HepG2 (cell line): ENCODE data around the gene PHOSPHO2. TPM values are rescaled to one million over a fixed set of nuclear protein-coding genes. Genes with fewer than 3 reads are reported as not detected.

Experiments used
- AKAP8 ChIP-seq: sonication (generic); formaldehyde crosslinking; IDR thresholded peaks from 2 replicates; pipeline ENCODE4 v1.5.1; 2020; ENCODE audit warnings: mild to moderate bottlenecking, missing genetic modification reagents
- ARHGAP35 ChIP-seq: sonication (generic); formaldehyde crosslinking; IDR thresholded peaks from 2 replicates; pipeline ENCODE4 v1.9.0; 2022; ENCODE audit warnings: mild to moderate bottlenecking, inconsistent platforms, moderate library complexity, missing genetic modification reagents, borderline replicate concordance
- DNMT3B ChIP-seq: conservative IDR thresholded peaks from 2 replicates; pipeline ENCODE4 v1.6.1; 2016; ENCODE audit warnings: missing biosample characterization, control low read depth
- GTF2F1 ChIP-seq: fragments of 150-350 bp; IDR thresholded peaks from 2 replicates; pipeline ENCODE4 v1.6.1; 2014; ENCODE audit warnings: low read length
- MED1 ChIP-seq: sonication (generic); formaldehyde crosslinking; IDR thresholded peaks from 2 replicates; pipeline ENCODE4 v1.4.0; 2020; ENCODE audit warnings: missing genetic modification reagents
- MEIS1 ChIP-seq: sonication (generic); formaldehyde crosslinking; IDR thresholded peaks from 2 replicates; pipeline ENCODE4 v1.9.0; 2021; ENCODE audit warnings: mild to moderate bottlenecking, missing genetic modification reagents, moderate library complexity, borderline replicate concordance
- POGZ ChIP-seq: sonication (generic); formaldehyde crosslinking; IDR thresholded peaks from 2 replicates; pipeline ENCODE4 v1.4.0; 2020; ENCODE audit warnings: mild to moderate bottlenecking, missing genetic modification reagents
- RARG ChIP-seq: sonication (generic); formaldehyde crosslinking; IDR thresholded peaks from 2 replicates; pipeline ENCODE4 v1.4.0; 2020; ENCODE audit warnings: low read depth, mild to moderate bottlenecking, missing genetic modification reagents
- REXO4 ChIP-seq: sonication (generic); formaldehyde crosslinking; IDR thresholded peaks from 2 replicates; pipeline ENCODE4 v1.8.0; 2022; ENCODE audit warnings: missing genetic modification reagents, mild to moderate bottlenecking, borderline replicate concordance
- TCF7 ChIP-seq: sonication (generic); IDR thresholded peaks from 2 replicates; pipeline ENCODE4 v1.6.1; 2016; ENCODE audit warnings: antibody characterized with exemption, low read depth
- ZFYVE20 ChIP-seq: sonication (generic); formaldehyde crosslinking; IDR thresholded peaks from 2 replicates; pipeline ENCODE4 v1.8.0; 2023; ENCODE audit warnings: low read depth, mild to moderate bottlenecking, moderate library complexity, missing genetic modification reagents, borderline replicate concordance
- ZNF282 ChIP-seq: fragments of 450-650 bp; IDR thresholded peaks from 2 replicates; pipeline ENCODE4 v1.6.1; 2018; ENCODE audit not compliant: partially characterized antibody
- ZNF292 ChIP-seq: sonication (generic); formaldehyde crosslinking; IDR thresholded peaks from 2 replicates; pipeline ENCODE4 v1.8.1; 2022; ENCODE audit warnings: mild to moderate bottlenecking, low read depth, missing genetic modification reagents, borderline replicate concordance
- ZNF34 ChIP-seq: sonication (generic); formaldehyde crosslinking; IDR thresholded peaks from 2 replicates; pipeline ENCODE4 v1.4.0; 2020; ENCODE audit warnings: mild to moderate bottlenecking, missing genetic modification reagents, borderline replicate concordance
- ZNF652 ChIP-seq: IDR thresholded peaks from 2 replicates; pipeline ENCODE4 v1.6.1; 2016; ENCODE audit warnings: low read depth, borderline replicate concordance
- ZNF773 ChIP-seq: sonication (generic); formaldehyde crosslinking; IDR thresholded peaks from 2 replicates; pipeline ENCODE4 v1.4.0; 2020; ENCODE audit warnings: missing genetic modification reagents, borderline replicate concordance
- ZNF839 ChIP-seq: sonication (generic); formaldehyde crosslinking; IDR thresholded peaks from 2 replicates; pipeline ENCODE4 v1.4.0; 2020; ENCODE audit warnings: missing genetic modification reagents, mild to moderate bottlenecking, borderline replicate concordance
- polyA plus RNA-seq, 8 experiments: library from polyadenylated mRNA; depleted of rRNA in 3 of 8; stranded (reverse) in 7 of 8; unstranded in 1 of 8; fragments of >200 nt; fragmentation: Illumina TruSeq in 4 of 8; extraction: Trizol in 4 of 8; gene quantifications; 2 replicates each; pipeline versions ENCODE4 v1.2.1 to v1.2.3, GENCODE V29; 2011 to 2016; ENCODE audit warnings: low read depth in 4 of 8, missing spikeins in 1 of 8, mixed read lengths in 1 of 8; ENCODE audit not compliant: insufficient read depth in 1 of 8
- total RNA-seq, 5 experiments: library from RNA; depleted of rRNA; stranded (reverse); fragments of >200 nt; fragmentation: Illumina TruSeq; extraction: Trizol; gene quantifications; 2 replicates each; pipeline ENCODE4 v1.2.3, GENCODE V29; 2016; ENCODE audit warnings: low read depth in 1 of 5
- TF ChIP-seq, protein P1 (sequence below): IDR thresholded peaks from 2 replicates; pipeline ENCODE4 v1.6.1; 2018; ENCODE audit warnings: missing genetic modification reagents, mild to moderate bottlenecking, missing compliant biosample characterization
- TF ChIP-seq, protein P2 (sequence below): sonication (generic); formaldehyde crosslinking; IDR thresholded peaks from 2 replicates; pipeline ENCODE4 v1.5.1; 2020; ENCODE audit warnings: mild to moderate bottlenecking, missing genetic modification reagents
- TF ChIP-seq, protein P3 (sequence below): sonication (generic); formaldehyde crosslinking; IDR thresholded peaks from 2 replicates; pipeline ENCODE4 v1.4.0; 2020; ENCODE audit warnings: mild to moderate bottlenecking, missing genetic modification reagents, borderline replicate concordance
- TF ChIP-seq, protein P4 (sequence below): sonication (generic); formaldehyde crosslinking; IDR thresholded peaks from 2 replicates; pipeline ENCODE4 v1.4.0; 2020; ENCODE audit warnings: mild to moderate bottlenecking, missing genetic modification reagents
- TF ChIP-seq, protein P5 (sequence below): sonication (generic); formaldehyde crosslinking; IDR thresholded peaks from 2 replicates; pipeline ENCODE4 v1.8.1; 2023; ENCODE audit warnings: mild to moderate bottlenecking, missing genetic modification reagents

PHOSPHO2 gene
- total and polyA plus RNA-seq, 2 of the 13 experiments (the other 11 are each of a cell fraction or from before 2014, with no cell fraction given), result 6.1 to 11.4 TPM

DNA sequence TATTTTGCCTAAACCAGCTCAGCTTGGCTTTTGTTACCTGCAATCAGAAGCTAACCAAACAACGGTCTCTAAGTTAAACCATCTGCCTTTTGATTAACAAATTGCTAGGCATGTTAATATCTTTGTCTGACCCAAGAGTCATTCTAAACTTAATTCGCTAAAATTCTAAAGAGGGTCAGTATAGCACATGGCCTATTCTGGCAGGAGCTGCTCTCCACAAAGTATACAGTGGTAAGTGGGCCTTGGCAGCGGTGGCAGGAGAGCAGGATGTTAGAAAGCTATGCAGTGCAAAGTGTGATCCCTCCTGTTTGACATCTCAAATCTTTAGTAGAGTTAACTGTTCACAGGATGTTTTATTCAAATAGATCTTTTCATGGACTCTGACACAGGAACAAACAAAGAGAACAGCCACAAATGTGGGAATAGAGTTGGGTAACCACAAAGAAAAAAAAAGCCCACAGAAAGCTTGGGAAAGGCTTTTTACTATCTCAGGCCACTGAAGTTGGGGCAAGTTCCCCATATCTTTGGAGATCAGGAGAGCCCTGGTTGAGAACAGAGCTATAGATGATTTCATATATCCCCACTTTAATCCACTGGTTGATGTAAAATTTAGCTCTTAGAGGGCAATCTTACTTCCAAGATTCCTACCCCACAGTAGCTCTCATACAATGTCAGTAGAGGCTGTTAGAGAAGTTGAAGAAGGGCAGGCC, 10.7 kb upstream of the PHOSPHO2 start (continued):
- TF ChIP-seq ZNF292 (CRISPR knock-in tag) (peak; percentile 94), ZNF839 (no peak), MEIS1 (CRISPR knock-in tag) (peak; percentile 75; the same call in 1 of the 2 replicates), POGZ (peak; percentile 93), DNMT3B (CRISPR knock-in tag) (no peak), AKAP8 (CRISPR knock-in tag) (no peak), ZNF652 (peak; percentile 92), ZNF34 (CRISPR knock-in tag) (no peak), MED1 (CRISPR knock-in tag) (peak; percentile 87), ARHGAP35 (CRISPR knock-in tag) (no peak), REXO4 (CRISPR knock-in tag) (no peak), GTF2F1 (no peak), ZNF282 (no peak), TCF7 (no peak), ZFYVE20 (CRISPR knock-in tag) (no peak), ZNF773 (CRISPR knock-in tag) (no peak), RARG (CRISPR knock-in tag) (no peak)
- TF ChIP-seq, protein P1, sequence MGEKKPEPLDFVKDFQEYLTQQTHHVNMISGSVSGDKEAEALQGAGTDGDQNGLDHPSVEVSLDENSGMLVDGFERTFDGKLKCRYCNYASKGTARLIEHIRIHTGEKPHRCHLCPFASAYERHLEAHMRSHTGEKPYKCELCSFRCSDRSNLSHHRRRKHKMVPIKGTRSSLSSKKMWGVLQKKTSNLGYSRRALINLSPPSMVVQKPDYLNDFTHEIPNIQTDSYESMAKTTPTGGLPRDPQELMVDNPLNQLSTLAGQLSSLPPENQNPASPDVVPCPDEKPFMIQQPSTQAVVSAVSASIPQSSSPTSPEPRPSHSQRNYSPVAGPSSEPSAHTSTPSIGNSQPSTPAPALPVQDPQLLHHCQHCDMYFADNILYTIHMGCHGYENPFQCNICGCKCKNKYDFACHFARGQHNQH (CRISPR knock-in tag), result 0 out of 2 replicates have a peak, but pooled peaks have one; percentile 41
- TF ChIP-seq, protein P2, sequence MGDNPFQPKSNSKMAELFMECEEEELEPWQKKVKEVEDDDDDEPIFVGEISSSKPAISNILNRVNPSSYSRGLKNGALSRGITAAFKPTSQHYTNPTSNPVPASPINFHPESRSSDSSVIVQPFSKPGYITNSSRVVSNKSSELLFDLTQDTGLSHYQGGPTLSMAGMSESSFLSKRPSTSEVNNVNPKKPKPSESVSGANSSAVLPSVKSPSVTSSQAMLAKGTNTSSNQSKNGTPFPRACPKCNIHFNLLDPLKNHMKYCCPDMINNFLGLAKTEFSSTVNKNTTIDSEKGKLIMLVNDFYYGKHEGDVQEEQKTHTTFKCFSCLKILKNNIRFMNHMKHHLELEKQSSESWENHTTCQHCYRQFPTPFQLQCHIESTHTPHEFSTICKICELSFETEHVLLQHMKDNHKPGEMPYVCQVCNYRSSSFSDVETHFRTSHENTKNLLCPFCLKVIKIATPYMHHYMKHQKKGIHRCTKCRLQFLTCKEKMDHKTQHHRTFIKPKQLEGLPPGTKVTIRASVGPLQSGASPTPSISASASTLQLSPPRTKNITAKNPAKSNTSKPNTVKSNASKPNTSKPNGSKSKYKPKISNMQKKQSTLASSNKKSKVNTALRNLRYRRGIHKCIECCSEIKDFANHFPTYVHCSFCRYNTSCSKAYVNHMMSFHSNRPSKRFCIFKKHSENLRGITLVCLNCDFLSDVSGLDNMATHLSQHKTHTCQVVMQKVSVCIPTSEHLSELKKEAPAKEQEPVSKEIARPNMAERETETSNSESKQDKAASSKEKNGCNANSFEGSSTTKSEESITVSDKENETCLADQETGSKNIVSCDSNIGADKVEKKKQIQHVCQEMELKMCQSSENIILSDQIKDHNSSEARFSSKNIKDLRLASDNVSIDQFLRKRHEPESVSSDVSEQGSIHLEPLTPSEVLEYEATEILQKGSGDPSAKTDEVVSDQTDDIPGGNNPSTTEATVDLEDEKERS (CRISPR knock-in tag), result peak; percentile 78; the same call in 1 of the 2 replicates
- TF ChIP-seq, protein P3, sequence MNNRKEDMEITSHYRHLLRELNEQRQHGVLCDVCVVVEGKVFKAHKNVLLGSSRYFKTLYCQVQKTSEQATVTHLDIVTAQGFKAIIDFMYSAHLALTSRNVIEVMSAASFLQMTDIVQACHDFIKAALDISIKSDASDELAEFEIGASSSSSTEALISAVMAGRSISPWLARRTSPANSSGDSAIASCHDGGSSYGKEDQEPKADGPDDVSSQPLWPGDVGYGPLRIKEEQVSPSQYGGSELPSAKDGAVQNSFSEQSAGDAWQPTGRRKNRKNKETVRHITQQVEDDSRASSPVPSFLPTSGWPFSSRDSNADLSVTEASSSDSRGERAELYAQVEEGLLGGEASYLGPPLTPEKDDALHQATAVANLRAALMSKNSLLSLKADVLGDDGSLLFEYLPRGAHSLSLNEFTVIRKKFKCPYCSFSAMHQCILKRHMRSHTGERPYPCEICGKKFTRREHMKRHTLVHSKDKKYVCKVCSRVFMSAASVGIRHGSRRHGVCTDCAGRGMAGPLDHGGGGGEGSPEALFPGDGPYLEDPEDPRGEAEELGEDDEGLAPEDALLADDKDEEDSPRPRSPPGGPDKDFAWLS (CRISPR knock-in tag), result peak; percentile 94; the same call in 1 of the 2 replicates
- TF ChIP-seq, protein P4, sequence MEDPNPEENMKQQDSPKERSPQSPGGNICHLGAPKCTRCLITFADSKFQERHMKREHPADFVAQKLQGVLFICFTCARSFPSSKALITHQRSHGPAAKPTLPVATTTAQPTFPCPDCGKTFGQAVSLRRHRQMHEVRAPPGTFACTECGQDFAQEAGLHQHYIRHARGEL, result no peak
- TF ChIP-seq, protein P5, sequence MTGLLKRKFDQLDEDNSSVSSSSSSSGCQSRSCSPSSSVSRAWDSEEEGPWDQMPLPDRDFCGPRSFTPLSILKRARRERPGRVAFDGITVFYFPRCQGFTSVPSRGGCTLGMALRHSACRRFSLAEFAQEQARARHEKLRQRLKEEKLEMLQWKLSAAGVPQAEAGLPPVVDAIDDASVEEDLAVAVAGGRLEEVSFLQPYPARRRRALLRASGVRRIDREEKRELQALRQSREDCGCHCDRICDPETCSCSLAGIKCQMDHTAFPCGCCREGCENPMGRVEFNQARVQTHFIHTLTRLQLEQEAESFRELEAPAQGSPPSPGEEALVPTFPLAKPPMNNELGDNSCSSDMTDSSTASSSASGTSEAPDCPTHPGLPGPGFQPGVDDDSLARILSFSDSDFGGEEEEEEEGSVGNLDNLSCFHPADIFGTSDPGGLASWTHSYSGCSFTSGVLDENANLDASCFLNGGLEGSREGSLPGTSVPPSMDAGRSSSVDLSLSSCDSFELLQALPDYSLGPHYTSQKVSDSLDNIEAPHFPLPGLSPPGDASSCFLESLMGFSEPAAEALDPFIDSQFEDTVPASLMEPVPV (CRISPR knock-in tag), result peak; percentile 29; the same call in 1 of the 2 replicates
